ENCODE data around the gene RPP14. TPM values are rescaled to one million over a fixed set of nuclear protein-coding genes. Genes with fewer than 3 reads are reported as not detected.

The RPP14 gene
- total and polyA plus RNA-seq, 2 of the 4 experiments (the other 2 are of a cell fraction), result 6.6 to 7.8 TPM

- H3K14ac ChIP-seq (replicated peaks; ENCODE audit: low read depth, low read length), result peak overlapping the region; percentile 22; the same call in 1 of the 2 replicates
- peaks cover 5% of the 10 kb centered on the region; the same call in 1 of the 2 replicates for H3K36me3 ChIP-seq (ENCODE audit: control insufficient read depth, insufficient read depth, low read length)
- H3K4ac ChIP-seq (ENCODE audit: low read depth, low read length), result peak overlapping the region; percentile 66
- peak overlapping the region; percentile 59 for H2BK120ac ChIP-seq (ENCODE audit: low read depth, low read length)
- in situ Hi-C loops (cut with MboI; ENCODE audit: low sequenced_read_pairs) (no loop called here), intact Hi-C loops (cut with micrococcal nuclease) (no loop called here), dilution Hi-C loops (cut with HindIII; ENCODE audit: low sequenced_read_pairs, unreplicated experiment) (no loop called here)
- TF ChIP-seq USF2 (IDR thresholded peaks at IDR 0.05; ENCODE audit: low read depth, low read length) (no peak), CHD1 (IDR thresholded peaks at IDR 0.05; ENCODE audit: low read depth, low read length) (no peak), RAD21 (IDR thresholded peaks at IDR 0.05; ENCODE audit: low read length) (no peak), SMC3 (IDR thresholded peaks at IDR 0.05; ENCODE audit: low read depth, low read length) (no peak), POLR2A (IDR thresholded peaks at IDR 0.05; ENCODE audit: low read depth, low read length) (no peak), MAZ (IDR thresholded peaks at IDR 0.05; ENCODE audit: borderline replicate concordance, low read depth, low read length) (no peak), CEBPB (IDR thresholded peaks at IDR 0.05; ENCODE audit: low read depth, low read length) (no peak), FOS (IDR thresholded peaks at IDR 0.05; ENCODE audit: low read depth, low read length) (no peak), MAFK (IDR thresholded peaks at IDR 0.05; ENCODE audit: low read depth, low read length) (no peak)
- no peak overlapping the region for H4K5ac ChIP-seq (ENCODE audit: low read depth, low read length)
- H2BK5ac ChIP-seq (ENCODE audit: low read depth, low read length, poor library complexity, severe bottlenecking), result peak overlapping the region; percentile 17
- peaks cover 19% of the 10 kb centered on the region; the same call in 1 of the 2 replicates for H4K20me1 ChIP-seq (ENCODE audit: insufficient read depth, low read length)
- H4K8ac ChIP-seq (ENCODE audit: low read depth in 2 of 2, low read length in 2 of 2), result peak overlapping the region in 1 of 2 experiments; percentile 47; a peak in 1 of 4 replicates
- peak overlapping the region; percentile 26; the same call in 1 of the 2 replicates for H4K91ac ChIP-seq (ENCODE audit: insufficient read depth, low read depth, low read length)
- H2AFZ ChIP-seq (replicated peaks; ENCODE audit: low read length, poor library complexity), result no peak overlapping the region
- no peak overlapping the region for H2AK9ac ChIP-seq (replicated peaks; ENCODE audit: low read depth, low read length, poor library complexity)
- H3K56ac ChIP-seq (ENCODE audit: extremely low read depth, insufficient read depth, low read length), result no peak overlapping the region; the same call in 1 of the 2 replicates
- no peak overlapping the region for H3K9ac ChIP-seq (ENCODE audit: low read depth, low read length)
- POLR2A ChIA-PET (ENCODE audit: unreplicated experiment), result interaction anchor here (0.7 kb wide), 1 partner anchor 86 kb away, joined by 8 read pairs; no protein-coding TSS in a partner anchor
- peak overlapping the region; percentile 67; the same call in 1 of the 3 replicates for H2BK15ac ChIP-seq (ENCODE audit: low read depth, low read length)
- peak overlapping the region; percentile 53; the same call in 1 of the 2 replicates for H3K27ac ChIP-seq (ENCODE audit: insufficient read depth, low read length)
- DNase-seq (no peak), ATAC-seq (ENCODE audit: low read depth) (no peak)
- peaks cover 16% of the 10 kb centered on the region for H3K9me1 ChIP-seq (ENCODE audit: insufficient read depth, low read length)
- no peaks in the 10 kb centered on the region for H3K9me3 ChIP-seq (ENCODE audit: control insufficient read depth, insufficient read depth, low read length)
- peak overlapping the region; percentile 76; the same call in 1 of the 2 replicates for H2AK5ac ChIP-seq (ENCODE audit: low read depth, low read length)
- no TSS peak for BruUV-seq (replicated peaks)
- CTCF ChIA-PET, result no interaction called here
- no peak overlapping the region; the same call in 1 of the 2 replicates for H3K23ac ChIP-seq (ENCODE audit: low read depth, low read length)
- H2BK20ac ChIP-seq (ENCODE audit: low read depth, low read length), result peak overlapping the region; percentile 8; the same call in 1 of the 2 replicates
- H3K4me1 ChIP-seq (ENCODE audit: control insufficient read depth, insufficient read depth, low read length), result peaks cover 16% of the 10 kb centered on the region
- WGBS, 2 experiments (ENCODE audit: extremely low coverage in 2 of 2, insufficient read length in 1 of 2), result no CpG with 5 or more reads among the region's 3 CpGs
- no peaks in the 10 kb centered on the region for H3K27me3 ChIP-seq (ENCODE audit: control insufficient read depth, insufficient read depth, low read length)
- peaks cover 27 to 68% of the 10 kb centered on the region in 2 experiments for H3K79me1 ChIP-seq (ENCODE audit: low read depth in 1 of 2, low read length in 2 of 2)
- no peak overlapping the region for H3K4me3 ChIP-seq (ENCODE audit: insufficient read depth, low read depth, low read length)
- H3K4me2 ChIP-seq (ENCODE audit: low read depth, low read length), result no peak overlapping the region
- H3K18ac ChIP-seq (ENCODE audit: low read depth, low read length), result peak overlapping the region; percentile 24; the same call in 1 of the 2 replicates
These were observed 34.7 kb downstream of the RPP14 start for GRCh38 chr3:58340594-58341244.
